Measurements from ENCODE around the gene TMEM132E. TPM values are rescaled to one million over a fixed set of nuclear protein-coding genes. Genes with fewer than 3 reads are reported as not detected.

Gene TMEM132E
- total and polyA plus RNA-seq, 2 experiments from 2014 or later, result 0.16 to 0.45 TPM

DNA sequence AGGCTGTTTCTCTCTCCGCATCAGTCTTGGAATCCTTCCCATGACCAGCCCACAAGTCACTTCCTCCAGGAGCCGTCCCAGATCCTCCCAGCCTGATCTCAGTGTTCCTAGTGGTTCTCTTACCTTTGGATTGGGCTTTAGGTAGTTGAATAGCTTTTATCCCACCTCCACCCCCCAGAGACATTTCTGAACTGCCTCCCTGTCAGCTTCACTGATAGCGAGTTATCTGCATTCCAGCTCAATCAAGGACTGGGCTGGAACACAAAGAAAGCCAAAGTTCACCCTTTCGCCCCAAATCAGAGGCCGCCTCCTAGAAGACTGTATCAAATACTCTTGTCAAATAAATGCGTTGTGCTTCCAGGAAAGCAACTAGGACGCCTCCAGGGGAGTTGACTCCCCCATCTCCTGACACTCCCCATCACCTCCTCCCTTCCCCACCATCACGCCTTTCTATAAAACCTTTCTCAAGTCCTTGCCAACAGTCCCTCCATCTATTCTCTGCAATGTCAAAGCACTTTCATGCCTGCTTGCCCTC lies 72.7 kb downstream of the TMEM132E start (continued):
- TF ChIP-seq, protein P1, sequence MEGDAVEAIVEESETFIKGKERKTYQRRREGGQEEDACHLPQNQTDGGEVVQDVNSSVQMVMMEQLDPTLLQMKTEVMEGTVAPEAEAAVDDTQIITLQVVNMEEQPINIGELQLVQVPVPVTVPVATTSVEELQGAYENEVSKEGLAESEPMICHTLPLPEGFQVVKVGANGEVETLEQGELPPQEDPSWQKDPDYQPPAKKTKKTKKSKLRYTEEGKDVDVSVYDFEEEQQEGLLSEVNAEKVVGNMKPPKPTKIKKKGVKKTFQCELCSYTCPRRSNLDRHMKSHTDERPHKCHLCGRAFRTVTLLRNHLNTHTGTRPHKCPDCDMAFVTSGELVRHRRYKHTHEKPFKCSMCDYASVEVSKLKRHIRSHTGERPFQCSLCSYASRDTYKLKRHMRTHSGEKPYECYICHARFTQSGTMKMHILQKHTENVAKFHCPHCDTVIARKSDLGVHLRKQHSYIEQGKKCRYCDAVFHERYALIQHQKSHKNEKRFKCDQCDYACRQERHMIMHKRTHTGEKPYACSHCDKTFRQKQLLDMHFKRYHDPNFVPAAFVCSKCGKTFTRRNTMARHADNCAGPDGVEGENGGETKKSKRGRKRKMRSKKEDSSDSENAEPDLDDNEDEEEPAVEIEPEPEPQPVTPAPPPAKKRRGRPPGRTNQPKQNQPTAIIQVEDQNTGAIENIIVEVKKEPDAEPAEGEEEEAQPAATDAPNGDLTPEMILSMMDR (conservative IDR thresholded peaks at IDR 0.05; ENCODE audit: low read depth in 2 of 2), result no peak
- no peak for TF ChIP-seq STAT1 (IDR thresholded peaks at IDR 0.05; ENCODE audit: unreplicated experiment)
- TF ChIP-seq JUNB (IDR thresholded peaks at IDR 0.05; ENCODE audit: unreplicated experiment), result no peak
- TF ChIP-seq, protein P2, sequence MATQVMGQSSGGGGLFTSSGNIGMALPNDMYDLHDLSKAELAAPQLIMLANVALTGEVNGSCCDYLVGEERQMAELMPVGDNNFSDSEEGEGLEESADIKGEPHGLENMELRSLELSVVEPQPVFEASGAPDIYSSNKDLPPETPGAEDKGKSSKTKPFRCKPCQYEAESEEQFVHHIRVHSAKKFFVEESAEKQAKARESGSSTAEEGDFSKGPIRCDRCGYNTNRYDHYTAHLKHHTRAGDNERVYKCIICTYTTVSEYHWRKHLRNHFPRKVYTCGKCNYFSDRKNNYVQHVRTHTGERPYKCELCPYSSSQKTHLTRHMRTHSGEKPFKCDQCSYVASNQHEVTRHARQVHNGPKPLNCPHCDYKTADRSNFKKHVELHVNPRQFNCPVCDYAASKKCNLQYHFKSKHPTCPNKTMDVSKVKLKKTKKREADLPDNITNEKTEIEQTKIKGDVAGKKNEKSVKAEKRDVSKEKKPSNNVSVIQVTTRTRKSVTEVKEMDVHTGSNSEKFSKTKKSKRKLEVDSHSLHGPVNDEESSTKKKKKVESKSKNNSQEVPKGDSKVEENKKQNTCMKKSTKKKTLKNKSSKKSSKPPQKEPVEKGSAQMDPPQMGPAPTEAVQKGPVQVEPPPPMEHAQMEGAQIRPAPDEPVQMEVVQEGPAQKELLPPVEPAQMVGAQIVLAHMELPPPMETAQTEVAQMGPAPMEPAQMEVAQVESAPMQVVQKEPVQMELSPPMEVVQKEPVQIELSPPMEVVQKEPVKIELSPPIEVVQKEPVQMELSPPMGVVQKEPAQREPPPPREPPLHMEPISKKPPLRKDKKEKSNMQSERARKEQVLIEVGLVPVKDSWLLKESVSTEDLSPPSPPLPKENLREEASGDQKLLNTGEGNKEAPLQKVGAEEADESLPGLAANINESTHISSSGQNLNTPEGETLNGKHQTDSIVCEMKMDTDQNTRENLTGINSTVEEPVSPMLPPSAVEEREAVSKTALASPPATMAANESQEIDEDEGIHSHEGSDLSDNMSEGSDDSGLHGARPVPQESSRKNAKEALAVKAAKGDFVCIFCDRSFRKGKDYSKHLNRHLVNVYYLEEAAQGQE (IDR thresholded peaks at IDR 0.05; ENCODE audit: unreplicated experiment), result no peak

DNA sequence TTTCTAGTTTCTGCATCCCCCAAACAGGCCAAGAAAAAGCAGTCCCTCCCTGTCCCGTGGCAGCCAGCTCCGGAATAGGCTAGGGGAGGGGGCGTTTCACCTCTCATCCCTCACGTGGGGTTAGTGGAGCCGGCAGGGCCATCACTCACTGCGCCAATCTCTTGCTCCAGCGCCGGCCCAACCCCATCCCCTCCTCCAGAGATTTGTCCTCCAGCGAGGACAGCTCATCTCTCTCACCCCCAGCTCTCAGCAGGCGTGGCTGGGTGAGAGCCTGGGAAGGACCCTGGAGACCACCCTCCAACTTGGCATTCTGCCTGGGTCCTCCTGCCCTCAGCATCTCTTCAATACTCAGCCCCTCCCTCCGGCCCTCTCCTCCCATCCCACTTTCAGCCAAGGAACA lies 74.1 kb downstream of the TMEM132E start:
- Mint-ChIP-seq H3K36me3 (ENCODE audit: low read depth) (no peaks in the 10 kb centered on the region), H3K4me1 (peaks cover 2% of the 10 kb centered on the region; the same call in 1 of the 3 replicates), H3K4me3 (no peak overlapping the region), H3K27me3 (ENCODE audit: insufficient read depth, low read depth, poor library complexity) (peaks cover 7% of the 10 kb centered on the region), H3K27ac (no peak overlapping the region), H3K9me3 (no peaks in the 10 kb centered on the region)
- DNase-seq (ENCODE audit: low spot score) (no peak), ATAC-seq (no peak)
- Histone ChIP-seq H3K4me3 (no peak overlapping the region), H3K4me2 (no peak overlapping the region), H3K27me3 (ENCODE audit: insufficient read depth) (no peaks in the 10 kb centered on the region), H3F3A (replicated peaks; ENCODE audit: low read depth) (no peaks in the 10 kb centered on the region), H3K27ac (ENCODE audit: low read depth) (no peak overlapping the region), H3K79me2 (replicated peaks; ENCODE audit: insufficient read depth) (no peaks in the 10 kb centered on the region), H3K4me1 (ENCODE audit: insufficient read depth) (no peaks in the 10 kb centered on the region), H3K36me3 (ENCODE audit: insufficient read depth) (no peaks in the 10 kb centered on the region), H4K20me1 (replicated peaks; ENCODE audit: insufficient read depth) (no peaks in the 10 kb centered on the region), H3K9me2 (ENCODE audit: insufficient read depth) (no peaks in the 10 kb centered on the region), H2AFZ (no peak overlapping the region)
- no peak for TF ChIP-seq EZH2phosphoT487 (IDR thresholded peaks at IDR 0.05; ENCODE audit: unreplicated experiment)
- no peak for TF ChIP-seq POLR2AphosphoS5 (IDR thresholded peaks at IDR 0.05; ENCODE audit: low read depth)
- no peak for TF ChIP-seq ZNF114 (CRISPR knock-in tag; IDR thresholded peaks at IDR 0.05)
- TF ChIP-seq STAT1 (IDR thresholded peaks at IDR 0.05; ENCODE audit: unreplicated experiment), result no peak

DNA sequence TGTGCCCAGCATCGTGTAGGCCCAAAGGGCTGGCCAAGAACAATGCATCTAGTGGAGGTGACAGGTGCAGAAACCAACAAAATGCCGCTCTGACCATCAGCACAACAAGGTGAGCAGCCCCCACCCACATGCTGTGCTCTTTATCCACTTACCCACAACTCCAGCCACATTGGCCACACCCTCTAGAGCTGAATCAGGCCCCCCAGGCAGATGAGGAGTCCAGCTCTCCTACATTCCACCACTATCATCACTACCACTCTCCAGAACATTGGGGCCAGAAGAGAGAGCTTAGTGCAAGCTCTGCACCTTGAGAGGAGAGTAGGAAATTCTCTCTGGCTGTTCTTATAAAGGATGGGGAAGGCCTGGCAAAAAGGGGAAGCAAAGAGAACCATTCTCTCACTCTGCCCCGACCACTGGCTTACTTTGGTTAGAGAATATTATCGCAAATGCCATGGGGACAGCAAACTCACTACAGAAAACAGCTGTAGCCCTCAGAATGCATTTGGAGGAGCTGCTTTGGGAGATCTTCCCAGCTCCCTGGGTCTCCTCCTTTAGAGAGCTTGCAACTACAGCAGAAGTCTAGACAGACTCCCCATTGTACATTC lies 75.0 kb downstream of the TMEM132E start:
- Histone ChIP-seq H3K4me2 (no peak overlapping the region), H3K36me3 (ENCODE audit: insufficient read depth) (no peaks in the 10 kb centered on the region), H3F3A (replicated peaks; ENCODE audit: low read depth) (no peaks in the 10 kb centered on the region), H2AFZ (no peak overlapping the region), H4K20me1 (replicated peaks; ENCODE audit: insufficient read depth) (no peaks in the 10 kb centered on the region), H3K9me2 (ENCODE audit: insufficient read depth) (no peaks in the 10 kb centered on the region), H3K79me2 (replicated peaks; ENCODE audit: insufficient read depth) (no peaks in the 10 kb centered on the region), H3K4me3 (no peak overlapping the region), H3K27me3 (ENCODE audit: insufficient read depth) (no peaks in the 10 kb centered on the region), H3K4me1 (ENCODE audit: insufficient read depth) (no peaks in the 10 kb centered on the region), H3K27ac (ENCODE audit: low read depth) (no peak overlapping the region)
- Mint-ChIP-seq H3K9me3 (no peaks in the 10 kb centered on the region), H3K27ac (no peak overlapping the region), H3K27me3 (ENCODE audit: insufficient read depth, low read depth, poor library complexity) (peaks cover 7% of the 10 kb centered on the region), H3K36me3 (ENCODE audit: low read depth) (no peaks in the 10 kb centered on the region), H3K4me3 (no peak overlapping the region), H3K4me1 (peaks cover 2% of the 10 kb centered on the region; the same call in 1 of the 3 replicates)
- DNase-seq (ENCODE audit: low spot score) (no peak), ATAC-seq (no peak)
- TF ChIP-seq NANOG (IDR thresholded peaks at IDR 0.05; ENCODE audit: borderline replicate concordance) (no peak), CREB1 (CRISPR knock-in tag; IDR thresholded peaks at IDR 0.05; ENCODE audit: low read depth) (no peak), EZH2 (IDR thresholded peaks at IDR 0.05; ENCODE audit: low read depth, unreplicated experiment) (no peak), ZNF114 (CRISPR knock-in tag; IDR thresholded peaks at IDR 0.05) (no peak), JUNB (IDR thresholded peaks at IDR 0.05; ENCODE audit: unreplicated experiment) (no peak), EZH2phosphoT487 (IDR thresholded peaks at IDR 0.05; ENCODE audit: unreplicated experiment) (no peak)
- TF ChIP-seq, protein P2 (IDR thresholded peaks at IDR 0.05; ENCODE audit: unreplicated experiment), result no peak
- TF ChIP-seq, protein P1 (conservative IDR thresholded peaks at IDR 0.05; ENCODE audit: low read depth in 2 of 2), result no peak
